Spleen (tissue), 7 donors: ENCODE results near the gene VPS52.

Experiments used
- POLR2A ChIP-seq, 3 donors: fragments of 450-650 bp; IDR thresholded peaks; one replicate each; pipeline ENCODE4 v1.5.1; 2017; ENCODE audit warnings: antibody characterized with exemption in 3 of 3, mild to moderate bottlenecking in 1 of 3
- POLR2AphosphoS5 ChIP-seq, 3 donors: sonication (generic); formaldehyde crosslinking; IDR thresholded peaks; one replicate each; pipeline ENCODE4 v1.5.1; 2017; ENCODE audit warnings: antibody characterized with exemption in 3 of 3
- TF ChIP-seq, protein P1 (sequence below), 11 experiments: fragments of 200-600 bp in 7 of 11; fragments of 450-650 bp in 4 of 11; sonication (generic) in 4 of 11; IDR thresholded peaks in 8 of 11; conservative IDR thresholded peaks in 3 of 11; 1 replicate in 7 of 11; 2 replicates in 4 of 11; pipeline versions ENCODE4 v1.4.0 to v1.8.0; 2016 to 2021; ENCODE audit warnings: antibody characterized with exemption in 11 of 11, inconsistent platforms in 4 of 11, mild to moderate bottlenecking in 1 of 11
- donor health status: DM: no; HTN: no; CAD: no; lungs with moderate emphysema.
- donor health status: DM: no; HTN: no; CAD: no.
- donor health status: DM: no; HTN: no; CAD: no.

DNA sequence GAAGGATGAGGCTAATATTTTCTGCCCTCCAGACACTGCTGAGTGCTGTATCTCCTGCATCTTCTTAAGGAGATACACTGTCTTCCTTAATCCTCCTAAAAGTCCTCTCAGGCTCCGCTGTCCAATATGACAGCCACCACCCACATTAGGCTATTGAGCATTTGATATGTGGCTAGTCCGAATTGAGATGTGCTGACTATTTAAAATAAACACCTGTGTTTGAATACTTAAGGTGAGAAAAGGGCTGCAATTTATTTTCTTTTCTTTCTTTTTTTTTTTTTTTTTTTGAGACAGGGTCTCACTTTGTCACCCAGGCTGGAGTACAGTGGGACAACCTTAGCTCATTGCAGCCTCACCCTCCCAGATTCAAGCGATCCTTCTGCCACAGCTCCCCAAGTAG lies 30.2 kb upstream of the VPS52 start:
- TF ChIP-seq, protein P1, sequence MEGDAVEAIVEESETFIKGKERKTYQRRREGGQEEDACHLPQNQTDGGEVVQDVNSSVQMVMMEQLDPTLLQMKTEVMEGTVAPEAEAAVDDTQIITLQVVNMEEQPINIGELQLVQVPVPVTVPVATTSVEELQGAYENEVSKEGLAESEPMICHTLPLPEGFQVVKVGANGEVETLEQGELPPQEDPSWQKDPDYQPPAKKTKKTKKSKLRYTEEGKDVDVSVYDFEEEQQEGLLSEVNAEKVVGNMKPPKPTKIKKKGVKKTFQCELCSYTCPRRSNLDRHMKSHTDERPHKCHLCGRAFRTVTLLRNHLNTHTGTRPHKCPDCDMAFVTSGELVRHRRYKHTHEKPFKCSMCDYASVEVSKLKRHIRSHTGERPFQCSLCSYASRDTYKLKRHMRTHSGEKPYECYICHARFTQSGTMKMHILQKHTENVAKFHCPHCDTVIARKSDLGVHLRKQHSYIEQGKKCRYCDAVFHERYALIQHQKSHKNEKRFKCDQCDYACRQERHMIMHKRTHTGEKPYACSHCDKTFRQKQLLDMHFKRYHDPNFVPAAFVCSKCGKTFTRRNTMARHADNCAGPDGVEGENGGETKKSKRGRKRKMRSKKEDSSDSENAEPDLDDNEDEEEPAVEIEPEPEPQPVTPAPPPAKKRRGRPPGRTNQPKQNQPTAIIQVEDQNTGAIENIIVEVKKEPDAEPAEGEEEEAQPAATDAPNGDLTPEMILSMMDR (IDR thresholded peaks at IDR 0.05 in 8 of 11, conservative IDR thresholded peaks at IDR 0.05 in 3 of 11): no peak
- no peak for TF ChIP-seq POLR2AphosphoS5 (IDR thresholded peaks at IDR 0.05)
- TF ChIP-seq POLR2A (IDR thresholded peaks at IDR 0.05): no peak
